ENCODE data around the gene BID. TPM values are rescaled to one million over a fixed set of nuclear protein-coding genes. Genes with fewer than 3 reads are reported as not detected.

BID gene
- total and polyA plus RNA-seq, 2 of the 4 experiments (the other 2 are of a cell fraction), result 69.5 to 240 TPM

DNA sequence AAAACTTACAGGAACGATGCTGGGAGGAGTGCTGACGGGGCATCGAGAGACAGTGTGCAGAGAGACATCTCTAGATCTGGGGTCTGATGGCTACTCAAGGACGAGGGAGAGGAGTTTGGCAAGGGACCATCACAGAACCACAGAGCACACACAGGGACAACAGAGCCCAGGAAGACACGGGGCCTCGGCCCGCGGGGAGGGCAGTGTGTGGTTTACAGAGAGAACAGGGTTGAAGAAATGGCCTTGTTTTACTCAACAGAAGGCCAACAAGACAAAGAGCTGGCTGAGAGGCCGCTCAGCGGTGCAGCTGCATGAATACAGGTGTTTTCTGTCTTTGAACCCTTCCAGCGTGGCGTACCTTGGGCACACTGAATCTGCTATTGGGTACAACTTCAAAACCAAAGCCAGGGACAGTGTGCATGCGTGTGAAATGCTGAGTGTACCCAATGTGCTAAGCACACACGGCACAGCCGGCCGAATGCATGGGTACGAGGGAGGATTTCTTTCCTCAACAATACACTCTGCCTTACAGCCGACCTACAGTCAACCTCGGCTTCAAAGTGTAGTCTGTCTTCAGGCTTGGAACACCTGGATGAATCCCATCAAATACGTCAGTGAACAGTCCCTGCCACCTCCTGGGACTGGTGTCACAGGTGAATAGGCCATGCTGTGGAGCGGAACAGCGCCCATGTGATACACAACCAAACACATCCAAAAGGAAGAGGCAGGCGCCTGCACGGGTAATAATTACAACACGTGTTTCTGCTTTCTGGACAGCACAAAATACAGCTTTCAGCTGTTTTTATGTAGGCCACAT is 20.7 kb upstream of the BID start:
- Histone ChIP-seq H4K91ac (ENCODE audit: insufficient read depth, low read depth, low read length) (no peak overlapping the region), H3K14ac (replicated peaks; ENCODE audit: low read depth, low read length) (no peak overlapping the region), H3K36me3 (ENCODE audit: control insufficient read depth, insufficient read depth, low read length) (peaks cover 17% of the 10 kb centered on the region), H3K4ac (ENCODE audit: low read depth, low read length) (no peak overlapping the region), H3K4me2 (ENCODE audit: low read depth, low read length) (no peak overlapping the region), H2AK9ac (replicated peaks; ENCODE audit: low read depth, low read length, poor library complexity) (no peak overlapping the region), H3K23ac (ENCODE audit: low read depth, low read length) (no peak overlapping the region), H3K27ac (ENCODE audit: insufficient read depth, low read length) (no peak overlapping the region), H2BK15ac (ENCODE audit: low read depth, low read length) (no peak overlapping the region), H3K4me1 (ENCODE audit: control insufficient read depth, insufficient read depth, low read length) (no peaks in the 10 kb centered on the region), H3K9me3 (ENCODE audit: control insufficient read depth, insufficient read depth, low read length) (no peaks in the 10 kb centered on the region), H4K5ac (ENCODE audit: low read depth, low read length) (no peak overlapping the region), H3K4me3 (ENCODE audit: insufficient read depth, low read depth, low read length) (no peak overlapping the region), H3K9ac (ENCODE audit: low read depth, low read length) (no peak overlapping the region), H2BK20ac (ENCODE audit: low read depth, low read length) (no peak overlapping the region), H4K8ac (ENCODE audit: low read depth in 2 of 2, low read length in 2 of 2) (no peak overlapping the region), H3K18ac (ENCODE audit: low read depth, low read length) (no peak overlapping the region), H4K20me1 (ENCODE audit: insufficient read depth, low read length) (no peaks in the 10 kb centered on the region), H3K9me1 (ENCODE audit: insufficient read depth, low read length) (no peaks in the 10 kb centered on the region), H3K27me3 (ENCODE audit: control insufficient read depth, insufficient read depth, low read length) (no peaks in the 10 kb centered on the region), H2BK5ac (ENCODE audit: low read depth, low read length, poor library complexity, severe bottlenecking) (no peak overlapping the region), H3K56ac (ENCODE audit: extremely low read depth, insufficient read depth, low read length) (no peak overlapping the region), H3K79me1 (ENCODE audit: low read depth in 1 of 2, low read length in 2 of 2) (no peaks in the 10 kb centered on the region), H2AK5ac (ENCODE audit: low read depth, low read length) (no peak overlapping the region), H2BK120ac (ENCODE audit: low read depth, low read length) (no peak overlapping the region), H2AFZ (replicated peaks; ENCODE audit: low read length, poor library complexity) (no peak overlapping the region)
- in situ Hi-C loops (cut with MboI; ENCODE audit: low sequenced_read_pairs) (no loop called here), intact Hi-C loops (cut with micrococcal nuclease) (no loop called here), dilution Hi-C loops (cut with HindIII; ENCODE audit: low sequenced_read_pairs, unreplicated experiment) (no loop called here)
- 89% methylated on average over 12 of the region's 25 CpGs; no CpG with 5 or more reads in 1 of the 2 experiments for WGBS, 2 experiments (ENCODE audit: extremely low coverage in 2 of 2, insufficient read length in 1 of 2)
- no TSS peak for BruUV-seq (replicated peaks)
- DNase-seq, result no peak
- TF ChIP-seq, protein P1, sequence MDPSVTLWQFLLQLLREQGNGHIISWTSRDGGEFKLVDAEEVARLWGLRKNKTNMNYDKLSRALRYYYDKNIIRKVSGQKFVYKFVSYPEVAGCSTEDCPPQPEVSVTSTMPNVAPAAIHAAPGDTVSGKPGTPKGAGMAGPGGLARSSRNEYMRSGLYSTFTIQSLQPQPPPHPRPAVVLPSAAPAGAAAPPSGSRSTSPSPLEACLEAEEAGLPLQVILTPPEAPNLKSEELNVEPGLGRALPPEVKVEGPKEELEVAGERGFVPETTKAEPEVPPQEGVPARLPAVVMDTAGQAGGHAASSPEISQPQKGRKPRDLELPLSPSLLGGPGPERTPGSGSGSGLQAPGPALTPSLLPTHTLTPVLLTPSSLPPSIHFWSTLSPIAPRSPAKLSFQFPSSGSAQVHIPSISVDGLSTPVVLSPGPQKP (IDR thresholded peaks at IDR 0.05; ENCODE audit: borderline replicate concordance, low read depth, low read length), result no peak
- TF ChIP-seq, protein P2, sequence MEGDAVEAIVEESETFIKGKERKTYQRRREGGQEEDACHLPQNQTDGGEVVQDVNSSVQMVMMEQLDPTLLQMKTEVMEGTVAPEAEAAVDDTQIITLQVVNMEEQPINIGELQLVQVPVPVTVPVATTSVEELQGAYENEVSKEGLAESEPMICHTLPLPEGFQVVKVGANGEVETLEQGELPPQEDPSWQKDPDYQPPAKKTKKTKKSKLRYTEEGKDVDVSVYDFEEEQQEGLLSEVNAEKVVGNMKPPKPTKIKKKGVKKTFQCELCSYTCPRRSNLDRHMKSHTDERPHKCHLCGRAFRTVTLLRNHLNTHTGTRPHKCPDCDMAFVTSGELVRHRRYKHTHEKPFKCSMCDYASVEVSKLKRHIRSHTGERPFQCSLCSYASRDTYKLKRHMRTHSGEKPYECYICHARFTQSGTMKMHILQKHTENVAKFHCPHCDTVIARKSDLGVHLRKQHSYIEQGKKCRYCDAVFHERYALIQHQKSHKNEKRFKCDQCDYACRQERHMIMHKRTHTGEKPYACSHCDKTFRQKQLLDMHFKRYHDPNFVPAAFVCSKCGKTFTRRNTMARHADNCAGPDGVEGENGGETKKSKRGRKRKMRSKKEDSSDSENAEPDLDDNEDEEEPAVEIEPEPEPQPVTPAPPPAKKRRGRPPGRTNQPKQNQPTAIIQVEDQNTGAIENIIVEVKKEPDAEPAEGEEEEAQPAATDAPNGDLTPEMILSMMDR (conservative IDR thresholded peaks at IDR 0.05; ENCODE audit: low read depth, low read length), result no peak
- TF ChIP-seq, protein P3, sequence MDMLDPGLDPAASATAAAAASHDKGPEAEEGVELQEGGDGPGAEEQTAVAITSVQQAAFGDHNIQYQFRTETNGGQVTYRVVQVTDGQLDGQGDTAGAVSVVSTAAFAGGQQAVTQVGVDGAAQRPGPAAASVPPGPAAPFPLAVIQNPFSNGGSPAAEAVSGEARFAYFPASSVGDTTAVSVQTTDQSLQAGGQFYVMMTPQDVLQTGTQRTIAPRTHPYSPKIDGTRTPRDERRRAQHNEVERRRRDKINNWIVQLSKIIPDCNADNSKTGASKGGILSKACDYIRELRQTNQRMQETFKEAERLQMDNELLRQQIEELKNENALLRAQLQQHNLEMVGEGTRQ (IDR thresholded peaks at IDR 0.05; ENCODE audit: low read depth, low read length), result no peak
- TF ChIP-seq RAD21 (IDR thresholded peaks at IDR 0.05; ENCODE audit: low read length) (no peak), FOS (IDR thresholded peaks at IDR 0.05; ENCODE audit: low read depth, low read length) (no peak), MAZ (IDR thresholded peaks at IDR 0.05; ENCODE audit: borderline replicate concordance, low read depth, low read length) (no peak)
- ChIA-PET POLR2A (ENCODE audit: unreplicated experiment) (no interaction called here), CTCF (no interaction called here)
- ATAC-seq (ENCODE audit: low read depth), result no peak
